A549 (cell line): Measurements from ENCODE around the gene MTSS2.

Experiments
- CHD2 ChIP-seq: fragments of 150-350 bp; IDR thresholded peaks from 2 replicates; pipeline ENCODE4 v1.6.1; 2014; ENCODE audit warnings: low read length; ENCODE audit not compliant: partially characterized antibody
- CTCF ChIP-seq: fragments of >200 bp; sonication (Bioruptor Twin); formaldehyde crosslinking; IDR thresholded peaks from 3 replicates; pipeline ENCODE4 v1.5.1; 2016
- EP300 ChIP-seq, 2 experiments: fragments of >200 bp; sonication (Bioruptor Twin); formaldehyde crosslinking; IDR thresholded peaks; 2 replicates in 1 of 2; 3 replicates in 1 of 2; pipeline ENCODE4 v1.6.1; 2016 to 2017
- ESRRA ChIP-seq: fragments of 150-350 bp; IDR thresholded peaks from 2 replicates; pipeline ENCODE4 v1.6.1; 2014; ENCODE audit warnings: mild to moderate bottlenecking, low read length, borderline replicate concordance
- KDM1A ChIP-seq: fragments of 200-600 bp; sonication (generic); IDR thresholded peaks from 2 replicates; pipeline ENCODE4 v1.6.1; 2016; ENCODE audit warnings: low read depth, mild to moderate bottlenecking
- NR3C1 ChIP-seq: fragments of >200 bp; sonication (Bioruptor Twin); formaldehyde crosslinking; IDR thresholded peaks from 3 replicates; pipeline ENCODE4 v1.6.1; 2017
- PHF8 ChIP-seq: fragments of 200-600 bp; sonication (generic); IDR thresholded peaks from 2 replicates; pipeline ENCODE4 v1.6.1; 2016; ENCODE audit warnings: low read depth, mild to moderate bottlenecking, antibody characterized with exemption, moderate library complexity, borderline replicate concordance
- POLR2A ChIP-seq: IDR thresholded peaks from 2 replicates; pipeline ENCODE4 v1.6.1; 2012; ENCODE audit warnings: mild to moderate bottlenecking, low read length
- RAD21 ChIP-seq, 2 experiments: fragments of >200 bp in 1 of 2; sonication (Bioruptor Twin) in 1 of 2; formaldehyde crosslinking in 1 of 2; IDR thresholded peaks in 1 of 2; conservative IDR thresholded peaks in 1 of 2; 2 replicates in 1 of 2; 3 replicates in 1 of 2; pipeline ENCODE4 v1.6.1; 2012 to 2018; ENCODE audit warnings: inconsistent platforms in 1 of 2
- RCOR1 ChIP-seq: fragments of 150-350 bp; IDR thresholded peaks from 2 replicates; pipeline ENCODE4 v1.6.1; 2014; ENCODE audit warnings: antibody characterized with exemption, low read length, low read depth
- REST ChIP-seq: fragments of 200-600 bp; sonication (generic); IDR thresholded peaks from 2 replicates; pipeline ENCODE4 v1.6.1; 2016; ENCODE audit warnings: antibody characterized with exemption, mild to moderate bottlenecking, moderate library complexity
- RNF2 ChIP-seq: fragments of 200-600 bp; sonication (generic); IDR thresholded peaks from 2 replicates; pipeline ENCODE4 v1.6.1; 2016; ENCODE audit warnings: low read depth, mild to moderate bottlenecking, antibody characterized with exemption, moderate library complexity, borderline replicate concordance
- SMC3 ChIP-seq: fragments of >200 bp; sonication (Bioruptor Twin); formaldehyde crosslinking; IDR thresholded peaks from 3 replicates; pipeline ENCODE4 v1.6.1; 2018; ENCODE audit warnings: inconsistent platforms

GRCh38 chr16:70691223-70692129 lies 5.6 kb upstream of the MTSS2 start:
- TF ChIP-seq EP300 (IDR thresholded peaks at IDR 0.05) (no peak), KDM1A (no peak), NR3C1 (no peak), RAD21 (conservative IDR thresholded peaks at IDR 0.05 in 1 of 2, IDR thresholded peaks at IDR 0.05 in 1 of 2) (no peak), REST (no peak), SMC3 (no peak), CTCF (no peak), RNF2 (no peak), PHF8 (no peak), POLR2A (no peak), ESRRA (no peak), RCOR1 (no peak), CHD2 (no peak)
